NCI-H748 treated with DMSO at 0.1 percent for 48 hours (cell line): ENCODE results near the gene IL18.
"Not testable (repeated sequence)": the region's sequence is repeated elsewhere in the genome, so short reads cannot be mapped to it uniquely, and the experiment has no call there.

Experiments used
- DNase-seq: peaks from one replicate; lab custom pipeline; 2025; lab: John Stamatoyannopoulos, UW

The IL18 gene

GRCh38 chr11:112172362-112172994 is 8.6 kb upstream of the IL18 start:
- DNase-seq, result no peak

DNA sequence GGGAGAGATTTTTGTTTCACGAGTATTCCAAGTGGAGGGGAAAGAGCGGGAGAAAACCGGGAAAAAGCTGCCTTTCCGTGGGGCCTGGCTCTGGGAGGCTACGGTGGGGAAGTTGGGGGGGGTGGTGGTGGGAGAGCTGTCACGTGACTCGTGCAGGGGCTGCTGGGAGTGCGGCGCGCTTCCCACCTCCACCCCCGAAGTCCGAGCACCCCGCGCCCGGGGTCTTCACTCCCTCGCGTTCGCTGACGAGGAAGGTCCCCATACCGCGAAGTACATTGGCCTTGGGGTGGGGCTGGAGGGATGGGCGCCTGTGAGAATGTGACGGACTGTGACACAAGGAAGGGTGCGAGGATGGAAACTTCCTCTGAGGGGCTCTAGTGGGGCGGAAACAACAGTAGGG is 3.3 kb upstream of the IL18 start, which contains the start of gene TEX12:
Gene TEX12, plus strand, starts transcription at position 228 of the 400 bp plus-strand sequence. CDS start 1,897 bp downstream, outside the sequence.
- no peak for DNase-seq

- no peak for DNase-seq
These were observed 2.7 kb upstream of the IL18 start for GRCh38 chr11:112166562-112166961.

DNA sequence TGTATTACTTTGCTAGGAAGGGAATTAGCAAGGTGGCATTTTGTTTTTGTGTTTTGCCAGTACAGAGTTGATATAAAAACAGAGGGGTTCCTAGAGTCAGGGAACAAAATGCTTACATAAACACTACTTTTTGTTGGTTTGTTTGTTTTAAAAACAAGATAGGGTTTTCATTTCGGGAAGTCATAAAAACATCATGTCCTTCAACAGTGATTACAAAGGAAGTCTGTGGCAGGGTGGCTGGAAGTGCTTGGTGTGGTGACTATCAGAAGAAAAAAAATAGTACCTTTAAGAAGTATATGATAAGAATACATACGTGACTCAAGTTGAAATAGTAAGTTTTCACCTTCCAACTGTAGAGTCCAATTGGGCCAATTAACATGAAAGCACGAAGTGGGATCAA is 1.2 kb upstream of the IL18 start:
- no peak for DNase-seq

- no peak for DNase-seq
These were observed 940 bp downstream of the IL18 start for GRCh38 chr11:112162761-112163546.

- not testable (repeated sequence) for DNase-seq
These were observed 1.7 kb downstream of the IL18 start for GRCh38 chr11:112162200-112162599.

DNA sequence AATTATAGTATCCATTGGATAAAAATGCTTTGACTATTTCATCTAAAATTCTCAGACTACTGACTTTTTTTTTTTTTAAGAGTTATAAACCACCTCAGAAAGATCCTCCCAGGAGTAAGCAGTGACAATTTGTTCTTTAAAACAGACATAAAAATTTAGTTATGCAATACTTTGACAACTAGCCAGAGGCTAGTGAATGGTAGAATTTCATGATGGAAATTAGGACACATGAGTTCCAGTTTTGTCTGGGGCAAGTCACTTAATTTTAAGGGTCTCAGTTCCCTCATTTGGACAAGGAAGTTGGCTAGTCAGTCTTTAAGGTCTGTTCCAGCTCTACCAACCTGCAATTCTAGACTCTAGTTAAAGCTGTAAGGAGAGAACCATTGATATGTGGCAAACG is 2.9 kb downstream of the IL18 start:
- no peak for DNase-seq

GRCh38 chr11:112160091-112160848 is 3.6 kb downstream of the IL18 start:
- DNase-seq, result no peak

DNA sequence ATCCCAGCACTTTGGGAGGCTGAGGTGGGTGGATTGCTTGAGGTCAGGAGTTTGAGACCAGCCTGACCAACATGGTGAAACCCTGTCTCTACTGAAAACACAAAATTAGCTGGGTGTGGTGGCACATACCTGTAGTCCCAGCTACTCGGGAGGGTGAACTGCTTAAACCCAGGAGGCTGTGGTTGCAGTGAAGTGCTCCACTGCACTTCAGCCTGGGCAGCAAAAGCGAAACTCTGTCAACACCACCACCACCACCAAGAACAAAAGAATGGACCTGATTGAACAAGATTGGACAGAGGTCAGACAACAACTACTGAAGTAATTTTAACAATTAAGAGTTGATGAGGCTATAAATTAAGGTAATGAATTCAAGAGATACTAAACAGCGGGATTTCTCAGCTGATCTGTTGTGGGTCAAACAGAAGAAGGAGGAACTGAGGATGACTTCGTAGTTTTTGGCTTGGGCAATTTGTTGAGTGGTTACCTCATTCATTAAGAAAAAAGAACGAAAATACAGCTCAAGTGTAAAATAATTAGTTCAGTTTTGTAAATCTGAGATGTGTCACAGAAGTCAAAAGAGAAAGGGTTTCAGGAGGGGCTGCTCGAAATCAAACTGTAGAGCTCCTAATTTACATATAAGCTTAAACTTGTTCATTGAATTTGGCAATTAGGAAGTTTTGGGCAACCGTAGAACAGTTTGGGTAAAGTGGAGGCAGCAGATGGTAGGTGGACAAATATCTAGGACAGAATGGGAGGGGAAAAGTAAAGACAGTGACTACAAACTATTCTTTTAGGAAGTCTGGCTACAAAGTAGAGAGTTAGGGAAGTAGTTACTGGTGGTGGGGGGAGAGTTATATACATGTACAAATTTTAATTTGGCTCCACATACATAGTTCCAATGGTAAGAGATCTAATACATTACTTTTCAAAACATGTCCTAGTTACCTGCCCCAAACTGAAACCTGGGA is 4.5 kb downstream of the IL18 start:
- DNase-seq, result no peak

DNA sequence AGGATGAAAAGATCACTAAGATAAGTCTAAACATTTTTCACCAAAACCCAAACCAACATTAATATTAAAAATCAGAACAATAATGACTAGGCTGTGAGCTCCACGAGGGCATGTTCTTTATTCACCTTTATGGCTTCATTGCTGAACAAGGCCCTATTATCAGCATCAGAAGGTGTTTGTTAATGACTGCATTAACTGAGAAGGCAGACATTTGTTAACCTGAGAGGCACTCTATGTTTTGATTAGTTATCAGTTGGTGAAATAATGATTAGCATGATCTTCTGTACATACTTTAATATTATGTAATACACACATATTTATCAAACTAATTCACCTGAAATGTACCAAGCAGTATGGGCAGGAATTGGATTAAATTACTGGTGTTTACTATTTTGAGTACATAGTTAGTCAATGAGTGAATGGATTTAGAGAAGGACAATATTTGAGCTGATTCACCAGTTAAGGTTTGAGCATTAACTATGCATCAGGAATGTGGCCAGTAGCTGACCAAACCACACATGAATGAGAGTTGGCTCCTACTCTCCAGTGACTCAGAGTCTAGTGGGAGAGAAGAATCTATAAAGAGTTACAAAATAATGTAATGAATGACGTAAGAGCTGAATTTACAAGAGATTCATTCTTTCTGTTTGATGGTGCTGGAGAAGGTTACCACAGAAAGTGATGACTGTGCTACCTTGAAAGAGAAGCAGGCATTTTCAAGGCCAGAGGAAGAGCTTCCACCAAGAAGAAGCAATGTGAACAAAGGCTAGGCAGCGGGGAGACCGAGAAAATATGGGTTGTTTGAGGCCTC is 6.7 kb downstream of the IL18 start:
- DNase-seq, result no peak

GRCh38 chr11:112156153-112156955 is 7.5 kb downstream of the IL18 start:
- no peak for DNase-seq

DNA sequence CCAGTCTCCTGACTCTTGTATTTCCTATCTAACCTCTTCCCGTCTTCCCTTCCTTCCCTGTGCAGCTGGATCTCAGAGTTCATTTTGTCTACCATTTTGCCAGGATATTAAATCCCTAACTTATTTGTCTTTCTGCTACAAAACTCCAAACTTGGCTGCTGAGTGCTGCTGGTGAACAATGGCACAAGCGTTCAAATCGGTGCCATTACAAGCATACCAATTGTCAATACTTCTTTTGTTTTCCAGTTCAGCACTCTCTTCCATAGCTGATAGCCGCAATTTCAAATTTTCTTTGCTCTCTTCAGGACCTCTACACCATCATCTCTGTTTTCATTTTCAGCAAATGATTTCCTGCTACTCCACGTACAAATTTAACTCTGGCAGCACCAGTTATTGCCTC is 13.4 kb downstream of the IL18 start:
- DNase-seq, result no peak

- no peak for DNase-seq
These were observed 20.3 kb downstream of the IL18 start for GRCh38 chr11:112143597-112143996.

- DNase-seq, result no peak
These were observed 29.4 kb downstream of the IL18 start for GRCh38 chr11:112134473-112134872.

- no peak for DNase-seq
These were observed 31.2 kb downstream of the IL18 start for GRCh38 chr11:112132737-112133136.

DNA sequence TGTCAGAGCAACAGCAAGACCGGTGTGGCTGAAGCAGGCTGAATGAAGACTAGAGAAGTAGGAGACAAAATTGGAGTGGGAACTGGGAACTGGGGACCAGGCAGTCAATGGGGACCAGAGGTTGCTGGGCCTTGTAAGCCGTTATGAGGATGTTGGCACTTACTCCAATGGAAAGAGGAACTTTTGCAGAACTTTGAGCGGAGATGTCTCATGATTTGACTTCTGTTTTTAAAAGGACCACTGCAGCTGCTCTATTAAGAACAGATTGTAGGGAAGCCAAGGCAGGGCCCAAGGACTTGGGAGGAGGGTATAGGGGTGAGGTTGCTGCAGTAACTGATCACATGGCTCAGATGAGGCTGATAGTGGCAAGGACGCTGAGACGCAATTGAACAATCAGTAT is 34.2 kb downstream of the IL18 start:
- no peak for DNase-seq

GRCh38 chr11:112128483-112129121 is 35.3 kb downstream of the IL18 start:
- peak; percentile 4 for DNase-seq

GRCh38 chr11:112127056-112127455 is 36.8 kb downstream of the IL18 start:
- DNase-seq, result no peak

- DNase-seq, result no peak
These were observed 40.8 kb downstream of the IL18 start for GRCh38 chr11:112123129-112123528.
